GM19328 (cell line): ENCODE measurements around the gene RGS12.

Experiments
- ATAC-seq: cut with Tn5 transposase; IDR thresholded peaks from one replicate; pipeline ENCODE4 v1.9.1; 2021; ENCODE audit warnings: mild to moderate bottlenecking, moderate library complexity; ENCODE audit not compliant: unreplicated experiment

RGS12 gene

DNA sequence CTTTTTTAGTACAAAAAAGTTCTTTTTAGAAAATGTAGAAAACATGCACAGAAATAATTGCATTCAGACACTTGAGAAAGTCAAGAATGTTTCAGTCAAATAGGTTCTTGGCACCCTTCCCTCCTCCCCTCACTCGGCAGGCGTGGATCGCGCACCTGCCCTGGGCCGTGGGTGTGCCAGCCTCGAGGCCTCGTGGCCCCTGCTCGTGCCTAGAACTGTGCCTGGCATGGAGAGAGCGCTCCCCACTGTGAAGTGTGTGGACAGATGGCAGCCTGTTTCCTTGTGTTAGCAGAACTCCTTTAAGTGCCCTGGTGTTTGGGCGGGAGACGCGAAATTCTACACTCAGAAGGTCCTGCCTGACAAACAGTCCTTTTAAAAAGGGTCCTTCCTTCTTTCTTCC lies 14.7 kb downstream of the RGS12 start:
- no peak for ATAC-seq

DNA sequence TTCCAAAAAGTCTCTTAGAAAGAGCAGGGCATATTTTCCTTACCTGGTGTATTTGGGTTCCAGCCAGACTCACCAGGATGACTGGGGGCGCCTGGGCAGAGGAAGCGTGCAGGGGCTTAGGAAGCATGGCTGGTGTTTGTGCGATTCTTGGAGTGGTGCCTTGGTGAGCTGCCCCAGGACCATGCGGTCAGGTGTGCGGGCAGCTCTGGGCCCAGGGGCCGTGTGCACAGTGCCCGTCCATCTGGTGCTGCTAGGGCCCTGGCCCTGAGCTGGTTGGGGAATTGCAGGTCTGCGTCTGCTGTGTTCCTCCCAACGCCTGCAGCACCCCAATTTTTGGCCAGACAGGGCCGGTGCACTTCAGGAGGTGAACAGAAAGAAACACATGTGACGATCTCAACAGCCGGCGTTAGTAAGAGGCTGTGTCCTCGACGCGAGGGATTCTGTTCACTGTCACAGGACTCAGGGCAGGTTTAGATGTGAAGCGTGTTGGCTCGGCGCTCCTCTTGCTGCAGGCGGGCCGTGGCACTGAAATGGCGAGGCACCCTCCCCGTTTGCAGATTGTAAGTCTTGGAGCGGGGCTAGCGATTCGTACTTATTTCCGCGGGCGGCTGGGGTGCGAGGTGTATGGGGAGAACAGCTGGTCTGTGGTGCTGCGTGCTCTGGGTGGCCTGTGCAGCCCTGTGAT lies 15.2 kb downstream of the RGS12 start:
- no peak for ATAC-seq

DNA sequence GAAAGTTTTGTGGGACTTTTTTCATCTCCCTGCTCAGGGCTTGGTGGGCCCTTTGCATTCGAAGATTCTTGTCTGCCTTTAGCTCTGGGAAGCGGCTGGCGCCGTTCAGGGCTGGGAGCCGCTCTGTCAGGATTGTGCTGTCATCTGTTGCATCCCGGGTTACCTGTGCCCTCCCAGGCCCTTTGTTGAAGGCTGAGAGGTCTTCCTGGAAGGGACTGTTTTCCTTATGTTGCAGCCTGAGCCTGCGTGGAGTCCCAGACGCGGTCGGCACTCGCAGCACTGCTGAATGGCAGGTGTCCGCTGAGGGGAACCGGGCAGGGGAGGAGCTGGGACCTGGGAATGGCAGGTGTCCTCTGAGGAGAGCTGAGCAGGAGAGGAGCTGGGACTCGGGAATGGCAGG lies 15.9 kb downstream of the RGS12 start:
- no peak for ATAC-seq

DNA sequence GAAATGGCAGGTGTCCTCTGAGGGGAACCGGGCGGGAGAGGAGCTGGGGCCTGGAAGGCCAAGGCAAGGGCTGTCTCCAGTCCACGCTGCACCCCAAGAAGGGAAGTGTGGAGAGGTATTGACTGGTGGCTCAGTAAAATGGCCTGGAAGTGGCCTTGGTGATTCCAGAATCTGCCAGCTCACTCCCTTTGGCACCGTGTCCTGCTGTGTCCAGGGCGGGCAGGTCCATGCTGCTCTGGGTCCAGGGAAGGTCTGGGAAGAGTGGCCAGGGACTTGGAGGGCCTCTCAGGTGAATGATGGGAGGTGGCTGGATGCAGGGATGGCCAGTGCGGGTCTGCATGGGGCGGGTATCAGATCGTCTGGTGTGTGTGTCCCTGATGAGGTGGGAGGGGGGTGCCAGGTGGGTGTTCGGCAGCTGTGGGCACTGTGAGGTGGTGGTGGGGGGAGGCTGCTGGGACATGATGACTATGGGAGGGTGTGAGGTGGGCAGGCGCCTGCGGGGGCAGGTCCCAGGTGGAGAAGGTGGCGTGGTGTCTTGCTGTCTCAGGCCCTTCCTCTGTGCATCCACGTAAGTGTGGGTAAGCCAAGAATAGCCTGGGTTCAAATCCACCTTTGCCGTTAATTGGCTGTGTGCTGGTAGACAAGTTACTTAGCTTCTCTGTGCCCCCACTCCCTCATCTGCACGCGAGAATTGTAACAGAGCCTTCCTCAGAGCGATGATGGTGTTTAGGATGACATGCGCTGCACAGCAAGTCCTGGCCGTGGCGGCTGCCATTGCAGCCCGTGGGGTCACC lies 17.7 kb downstream of the RGS12 start:
- no peak for ATAC-seq

DNA sequence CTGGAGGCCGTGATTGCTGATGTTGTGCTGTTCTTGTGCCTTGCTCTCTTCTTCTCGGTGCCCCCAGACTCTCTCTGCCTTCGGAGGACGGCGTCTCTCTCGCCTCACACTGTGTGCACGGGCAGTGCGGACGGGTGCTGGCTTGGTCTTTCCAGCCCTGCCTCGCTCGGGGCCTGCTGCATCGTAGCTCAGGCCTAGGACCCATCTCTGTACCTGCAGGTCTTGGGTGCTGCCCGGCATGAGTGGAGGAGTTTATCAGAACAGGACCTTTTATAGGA lies 18.2 kb downstream of the RGS12 start:
- ATAC-seq = no peak

DNA sequence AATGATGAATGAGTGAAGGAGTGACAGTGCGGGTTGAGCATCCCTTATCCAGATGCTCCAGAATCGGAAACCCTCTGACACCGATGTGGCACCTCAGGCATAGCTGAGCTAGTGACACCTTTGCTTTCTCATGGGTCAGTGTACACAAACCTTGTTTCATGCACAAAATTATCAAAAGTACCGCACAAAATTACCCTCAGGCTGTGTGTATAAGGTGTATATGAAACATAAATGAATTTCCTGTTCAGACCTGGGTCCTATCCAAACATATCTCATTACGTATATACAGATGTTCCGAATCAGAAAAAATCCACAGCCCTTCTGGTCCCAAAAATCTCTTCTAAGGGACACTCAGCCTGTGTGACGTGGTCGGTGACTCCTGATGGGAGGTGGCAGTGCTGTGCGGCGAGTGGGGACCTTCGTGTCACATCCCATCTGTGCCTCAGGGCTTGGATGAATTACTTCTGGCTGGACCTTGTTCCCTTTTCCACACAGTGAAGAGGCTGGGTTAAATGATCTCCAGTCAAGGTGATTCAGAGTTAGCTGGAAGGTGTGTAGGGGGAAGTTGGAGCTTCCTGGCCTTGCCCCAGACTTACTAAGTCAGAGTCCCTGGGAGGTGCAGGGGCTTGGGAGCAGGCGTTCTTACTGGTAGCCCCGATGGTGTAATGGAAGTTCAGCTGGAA lies 18.8 kb downstream of the RGS12 start:
- ATAC-seq = no peak

DNA sequence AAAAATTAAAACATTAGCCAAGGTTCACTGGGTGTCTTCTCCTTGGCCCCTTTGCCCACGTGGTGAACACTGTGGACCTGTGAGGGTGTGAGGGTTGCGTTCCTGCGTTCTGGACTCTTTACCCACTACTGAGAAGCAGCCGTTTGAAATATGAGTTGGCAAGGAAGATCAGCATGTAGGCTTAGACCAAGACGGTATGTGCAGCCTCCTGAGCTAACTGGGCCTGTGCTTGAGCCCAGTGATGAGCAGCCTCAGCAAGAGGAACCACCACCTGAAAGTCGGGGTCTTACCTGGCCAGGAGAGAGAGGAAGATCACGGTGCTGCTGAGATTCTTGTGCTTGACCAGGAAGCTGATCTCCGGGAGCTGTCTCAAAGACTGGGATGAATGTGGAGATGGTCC lies 19.5 kb downstream of the RGS12 start:
- no peak for ATAC-seq

DNA sequence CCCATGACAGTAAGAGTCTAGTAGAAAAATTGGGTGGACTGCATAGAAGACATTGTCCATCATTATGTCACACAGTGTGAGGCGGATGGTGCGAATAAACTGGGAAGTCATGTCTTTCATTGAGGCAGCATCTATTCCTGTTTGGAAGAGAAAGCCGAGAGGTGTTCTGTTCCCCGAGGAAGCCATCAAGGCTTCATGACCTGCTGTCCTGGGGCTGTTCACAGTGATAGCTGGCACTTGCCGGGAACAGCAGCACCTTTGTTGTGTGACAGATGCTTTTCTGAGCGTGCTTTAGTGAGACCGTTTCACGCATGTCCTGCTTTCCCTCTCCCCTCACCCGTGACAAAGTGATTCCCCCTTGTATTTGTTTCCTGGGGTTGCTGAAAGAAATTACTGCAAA lies 20.3 kb downstream of the RGS12 start:
- ATAC-seq = no peak

DNA sequence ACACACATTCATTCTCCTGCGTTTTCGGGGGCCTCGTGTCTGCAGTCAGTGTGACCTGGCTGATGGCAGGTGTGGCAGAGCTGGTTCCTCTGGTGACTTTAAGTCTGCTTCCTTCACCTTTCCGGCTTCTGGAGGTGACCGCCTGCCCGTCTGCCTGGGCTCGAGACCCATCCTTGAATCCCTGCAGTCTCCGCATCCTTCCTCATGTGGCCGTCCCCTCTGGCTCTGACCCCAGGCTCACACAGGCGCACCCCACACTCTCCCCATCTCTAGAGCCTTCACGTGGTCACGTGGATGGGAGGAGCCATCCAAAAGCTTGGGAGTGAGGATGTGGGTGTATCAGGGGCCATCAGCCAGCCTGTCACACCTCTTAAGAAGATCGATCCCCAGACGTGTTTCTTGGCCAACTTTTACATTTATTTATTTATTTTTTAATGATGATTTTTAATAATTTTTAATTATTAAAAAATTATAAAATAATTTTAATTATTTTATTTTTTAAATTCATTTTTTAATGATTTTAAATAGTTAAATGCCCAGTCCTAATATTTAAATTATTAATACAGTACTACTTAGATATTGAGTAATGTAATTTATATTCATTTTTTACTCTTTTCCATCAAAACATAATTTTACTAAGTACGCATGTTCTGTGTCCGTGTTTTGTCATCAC lies 20.9 kb downstream of the RGS12 start:
- ATAC-seq = no peak

DNA sequence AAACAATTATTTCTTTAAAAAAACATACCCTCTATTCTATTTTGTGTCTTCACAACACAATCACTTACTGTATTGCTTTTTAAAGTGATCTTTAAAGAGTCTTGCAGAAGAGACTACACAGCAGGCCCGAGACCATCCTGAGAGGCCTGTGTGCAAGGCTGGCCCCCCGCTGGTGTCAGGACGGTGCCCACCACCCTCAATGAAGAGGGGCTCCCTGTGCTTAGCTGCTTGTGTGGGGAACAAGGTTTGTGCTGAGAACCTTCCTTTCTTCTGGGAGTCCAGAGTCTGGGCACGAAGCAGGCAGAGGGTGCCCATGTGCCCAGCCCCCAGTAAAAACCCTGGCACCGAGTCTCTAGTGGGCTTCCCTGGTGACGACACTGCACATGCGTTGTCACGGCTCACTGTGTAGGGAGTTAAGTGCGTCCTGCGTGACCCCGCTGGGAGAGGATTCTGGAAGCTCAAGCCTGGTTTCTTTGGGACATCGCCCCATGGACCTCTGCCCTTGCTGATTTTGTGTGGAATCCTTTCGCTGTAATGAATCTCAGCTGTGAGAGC lies 22.0 kb downstream of the RGS12 start:
- no peak for ATAC-seq

DNA sequence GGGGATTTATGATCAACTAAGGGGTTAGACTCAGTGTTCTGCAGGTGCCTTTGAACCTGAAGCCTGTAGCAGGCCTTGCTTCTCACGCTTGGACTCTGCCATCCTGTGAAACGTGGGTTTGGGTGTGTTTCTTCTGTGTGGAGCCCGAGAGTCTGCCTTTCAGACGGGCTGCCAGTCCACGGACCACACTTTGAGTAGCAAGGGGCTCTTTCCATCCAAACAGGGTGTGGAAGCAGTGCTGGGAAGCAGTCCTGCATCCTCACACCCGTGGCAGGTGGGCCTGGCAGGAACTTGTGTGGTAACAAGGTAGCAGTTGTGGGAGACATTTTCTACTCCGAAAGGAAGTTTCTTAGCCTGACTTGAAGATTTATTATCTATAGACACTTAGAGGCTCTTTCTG lies 22.7 kb downstream of the RGS12 start:
- no peak for ATAC-seq

DNA sequence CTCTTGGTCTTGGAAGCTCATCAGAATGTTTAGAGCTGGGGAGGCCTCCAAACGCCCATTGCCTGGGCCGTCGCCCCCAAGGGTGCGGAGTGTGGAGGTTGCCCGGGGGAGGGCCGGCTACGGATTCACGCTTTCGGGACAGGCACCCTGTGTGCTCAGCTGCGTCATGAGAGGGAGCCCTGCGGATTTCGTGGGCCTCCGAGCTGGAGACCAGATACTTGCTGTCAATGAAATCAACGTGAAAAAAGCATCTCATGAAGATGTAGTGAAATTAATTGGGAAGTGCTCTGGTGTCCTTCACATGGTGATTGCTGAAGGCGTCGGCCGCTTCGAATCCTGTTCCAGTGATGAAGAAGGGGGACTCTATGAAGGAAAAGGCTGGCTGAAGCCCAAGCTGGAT lies 23.3 kb downstream of the RGS12 start:
- no peak for ATAC-seq

DNA sequence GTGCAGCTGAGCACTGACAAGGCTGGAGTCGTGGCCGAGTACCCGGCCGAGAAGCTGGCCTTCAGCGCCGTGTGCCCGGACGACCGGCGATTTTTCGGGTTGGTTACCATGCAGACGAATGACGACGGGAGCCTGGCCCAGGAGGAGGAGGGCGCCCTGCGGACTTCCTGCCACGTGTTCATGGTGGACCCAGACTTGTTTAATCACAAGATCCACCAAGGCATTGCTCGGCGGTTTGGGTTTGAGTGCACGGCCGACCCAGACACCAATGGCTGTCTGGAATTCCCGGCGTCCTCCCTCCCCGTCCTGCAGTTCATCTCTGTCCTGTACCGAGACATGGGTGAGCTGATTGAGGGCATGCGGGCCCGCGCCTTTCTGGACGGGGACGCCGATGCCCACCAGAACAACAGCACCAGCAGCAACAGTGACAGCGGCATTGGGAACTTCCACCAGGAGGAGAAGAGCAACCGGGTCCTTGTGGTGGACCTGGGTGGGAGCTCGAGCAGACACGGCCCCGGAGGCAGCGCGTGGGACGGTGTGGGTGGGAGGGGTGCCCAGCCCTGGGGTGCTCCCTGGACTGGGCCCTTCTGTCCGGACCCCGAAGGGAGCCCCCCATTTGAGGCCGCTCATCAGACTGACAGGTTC lies 24.3 kb downstream of the RGS12 start:
- no peak for ATAC-seq

DNA sequence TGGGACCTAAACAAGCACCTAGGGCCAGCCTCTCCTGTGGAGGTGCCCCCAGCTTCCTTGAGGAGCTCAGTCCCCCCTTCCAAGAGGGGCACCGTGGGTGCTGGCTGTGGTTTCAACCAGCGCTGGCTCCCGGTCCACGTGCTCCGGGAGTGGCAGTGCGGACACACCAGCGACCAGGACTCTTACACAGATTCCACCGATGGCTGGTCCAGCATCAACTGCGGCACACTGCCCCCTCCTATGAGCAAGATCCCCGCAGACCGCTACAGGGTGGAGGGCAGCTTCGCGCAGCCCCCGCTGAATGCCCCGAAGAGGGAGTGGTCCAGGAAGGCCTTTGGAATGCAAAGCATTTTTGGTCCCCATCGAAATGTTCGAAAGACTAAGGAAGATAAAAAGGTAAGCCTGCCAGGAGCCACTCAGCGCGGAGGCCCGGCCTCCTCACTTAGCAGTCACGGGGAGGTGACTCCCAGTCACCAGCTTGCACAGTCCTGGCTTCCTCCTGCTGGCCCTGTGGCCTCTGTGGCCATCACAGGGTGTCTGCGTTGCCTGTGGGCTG lies 24.9 kb downstream of the RGS12 start:
- no peak for ATAC-seq

DNA sequence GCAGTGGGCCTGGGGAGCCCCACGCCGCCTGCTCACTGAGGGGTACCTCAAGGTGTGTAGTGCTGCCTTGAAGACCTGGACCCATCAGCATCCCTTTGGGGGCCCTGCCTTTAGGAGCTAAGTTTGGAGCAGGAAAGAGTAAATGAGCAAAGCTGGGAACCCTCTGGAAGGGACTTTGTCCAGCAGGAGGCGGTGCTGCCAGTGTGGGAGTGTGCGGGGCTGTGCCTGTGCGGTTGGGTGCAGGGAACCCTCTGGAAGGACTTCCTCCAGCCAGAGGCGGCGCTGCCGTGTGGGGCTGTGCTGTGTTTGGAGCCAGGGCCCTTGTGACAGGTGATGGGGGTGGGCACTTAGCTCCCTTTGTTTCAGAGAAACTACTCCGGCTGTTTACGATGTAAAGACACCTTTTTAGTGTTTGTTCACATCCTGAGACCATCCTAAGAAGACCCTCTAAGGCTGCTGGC lies 25.8 kb downstream of the RGS12 start:
- ATAC-seq = no peak

DNA sequence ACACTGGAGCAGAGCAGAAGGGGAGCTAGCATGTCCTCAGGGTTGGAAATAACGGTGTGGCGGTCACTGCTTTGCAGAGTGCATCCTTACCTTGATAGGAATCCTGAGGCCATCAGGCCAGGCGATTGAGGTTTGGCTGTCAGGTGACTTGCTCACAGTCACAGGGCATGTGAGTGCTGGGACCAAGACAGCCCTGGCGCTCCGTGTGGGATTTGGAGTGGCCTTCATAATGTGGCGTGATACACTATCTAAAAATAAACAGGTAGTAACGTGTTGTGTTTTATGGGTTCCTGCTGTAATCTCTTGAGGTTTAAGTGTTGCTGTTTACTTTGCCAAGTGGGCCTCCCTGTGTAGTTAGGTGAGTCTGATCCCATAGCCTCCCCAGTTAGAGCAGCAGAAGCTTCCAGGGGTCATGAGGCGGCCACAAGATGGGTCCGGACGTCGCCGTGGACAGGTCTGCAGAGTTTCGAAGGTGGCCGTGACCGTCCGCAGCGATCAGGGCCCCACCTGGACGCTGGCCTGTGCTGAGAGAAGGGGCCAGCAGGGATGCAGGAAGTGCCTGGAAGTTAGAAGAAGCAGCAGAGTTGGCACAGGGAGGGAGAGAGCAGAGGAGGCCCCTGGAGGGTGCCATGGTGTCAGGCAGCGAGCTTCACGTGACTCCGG lies 27.7 kb downstream of the RGS12 start:
- no peak for ATAC-seq

DNA sequence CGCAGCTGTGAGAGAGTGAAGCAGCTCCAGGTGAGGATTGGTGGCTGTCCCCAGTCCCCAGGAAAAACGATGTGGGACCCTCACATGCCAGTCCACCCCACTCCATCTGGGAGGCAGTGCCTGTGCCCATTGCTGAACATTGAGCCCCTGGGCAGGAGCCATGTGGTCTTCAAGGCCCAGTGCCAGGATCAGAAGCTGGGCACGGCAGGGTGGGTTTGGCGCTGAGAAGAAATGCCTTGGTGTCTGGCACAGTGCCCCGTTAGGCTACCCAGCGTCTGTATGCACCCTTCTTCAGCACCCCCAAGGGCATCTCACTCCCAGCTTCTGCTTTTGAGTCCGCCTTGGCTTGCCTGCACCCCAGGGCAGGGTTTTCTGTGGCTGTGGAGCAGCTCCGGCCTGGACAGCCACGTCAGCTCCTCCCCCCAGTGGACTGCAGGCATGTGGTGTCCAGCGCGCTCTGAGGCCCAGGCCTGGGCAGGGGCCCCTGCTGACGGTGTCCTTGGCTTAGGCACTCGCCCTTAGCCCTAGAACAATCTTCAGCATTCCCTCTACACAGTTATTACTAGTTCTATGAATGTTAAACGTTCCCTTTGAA lies 28.6 kb downstream of the RGS12 start:
- no peak for ATAC-seq

DNA sequence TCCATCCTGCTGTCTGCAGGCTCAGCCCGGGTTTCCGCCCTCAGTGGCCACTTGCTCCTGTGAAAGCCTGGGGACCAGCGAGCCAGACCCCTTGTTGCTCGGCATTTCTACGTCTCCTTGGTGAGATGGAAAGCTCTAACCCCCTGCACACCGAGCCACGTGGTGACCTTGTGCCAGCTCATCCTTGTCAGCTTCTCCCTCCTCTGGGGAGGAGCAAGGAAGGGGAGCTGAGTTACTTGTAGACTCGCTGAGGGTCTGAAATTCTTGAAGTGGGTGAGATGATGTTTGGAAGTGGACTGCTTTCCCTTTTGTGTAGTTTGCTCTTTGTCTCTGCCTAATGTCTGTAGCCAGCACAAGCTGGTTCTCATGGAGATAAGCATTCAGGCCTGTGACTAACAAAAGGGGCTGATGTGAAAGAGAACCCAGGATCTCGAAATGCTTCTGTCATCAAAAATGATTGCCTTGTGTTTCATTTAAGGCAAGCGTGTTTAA lies 29.3 kb downstream of the RGS12 start:
- ATAC-seq = no peak

DNA sequence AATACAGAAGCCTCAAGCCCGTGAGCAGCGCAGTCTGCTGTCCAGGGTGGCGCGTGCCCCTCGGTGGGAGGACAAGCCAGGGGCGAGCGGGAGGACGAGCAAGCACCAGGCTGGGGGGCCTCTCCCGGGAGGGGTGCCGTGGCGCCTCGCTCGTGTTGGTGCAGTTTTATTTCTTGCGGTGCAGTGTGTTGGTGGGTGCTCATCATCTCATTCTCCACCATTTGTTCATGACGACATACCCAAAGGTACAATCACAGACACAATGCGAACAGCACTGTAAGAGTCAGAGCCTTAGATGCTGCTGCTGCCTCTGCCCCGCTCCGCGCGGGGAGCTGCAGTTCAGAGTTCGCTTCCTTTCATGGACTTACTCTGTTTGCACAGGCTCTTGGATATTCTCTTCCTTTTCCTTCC lies 30.3 kb downstream of the RGS12 start:
- ATAC-seq = no peak
